SK-N-SH treated with all-trans-retinoic acid at 6 μM for 48 hours (cell line): Measurements from ENCODE around the gene GALNT13.

ENCODE experiments used
- ATAC-seq: fragments of 200-7000 bp; cut with Tn5 transposase; 3 replicates; pipeline ENCODE4 v1.9.1; 2020; ENCODE audit warnings: mild to moderate bottlenecking, moderate library complexity
- BACH2 ChIP-seq: fragments of 250-450 bp; sonication (Bioruptor Pico); IDR thresholded peaks from 2 replicates; pipeline ENCODE4 v1.9.0; 2021; ENCODE audit warnings: mild to moderate bottlenecking, borderline replicate concordance
- CSDC2 ChIP-seq: fragments of 250-450 bp; sonication (Bioruptor Pico); IDR thresholded peaks from 2 replicates; pipeline ENCODE4 v1.5.0; 2020; ENCODE audit warnings: mild to moderate bottlenecking, moderate library complexity
- ESRRG ChIP-seq: fragments of 250-450 bp; sonication (Bioruptor Pico); IDR thresholded peaks from 2 replicates; pipeline ENCODE4 v1.6.1; 2021; ENCODE audit warnings: mild to moderate bottlenecking
- GLIS3 ChIP-seq: fragments of 250-450 bp; sonication (Bioruptor Pico); IDR thresholded peaks from 2 replicates; pipeline ENCODE4 v1.5.0; 2020; ENCODE audit warnings: mild to moderate bottlenecking, moderate library complexity
- ISL1 ChIP-seq: fragments of 250-450 bp; sonication (Bioruptor Pico); IDR thresholded peaks from 2 replicates; pipeline ENCODE4 v2.1.2; 2022; ENCODE audit warnings: mild to moderate bottlenecking, moderate library complexity
- PPARA ChIP-seq: fragments of 250-450 bp; sonication (Bioruptor Pico); IDR thresholded peaks from 2 replicates; pipeline ENCODE4 v1.5.0; 2020; ENCODE audit warnings: mild to moderate bottlenecking, borderline replicate concordance
- RARB ChIP-seq: fragments of 250-450 bp; sonication (Bioruptor Pico); IDR thresholded peaks from 2 replicates; pipeline ENCODE4 v1.8.0; 2021; ENCODE audit warnings: mild to moderate bottlenecking, moderate library complexity
- SNAI2 ChIP-seq: fragments of 250-450 bp; sonication (Bioruptor Pico); IDR thresholded peaks from 2 replicates; pipeline ENCODE4 v1.5.0; 2020; ENCODE audit warnings: mild to moderate bottlenecking, moderate library complexity
- TCF4 ChIP-seq: fragments of 250-450 bp; sonication (Bioruptor Pico); IDR thresholded peaks from 2 replicates; pipeline ENCODE4 v1.8.0; 2021; ENCODE audit warnings: mild to moderate bottlenecking, moderate library complexity, borderline replicate concordance
- ZC3H10 ChIP-seq: fragments of 250-450 bp; sonication (Bioruptor Pico); IDR thresholded peaks from 2 replicates; pipeline ENCODE4 v1.5.1; 2021; ENCODE audit warnings: mild to moderate bottlenecking, moderate library complexity
- ZFP30 ChIP-seq: fragments of 450-650 bp; formaldehyde crosslinking; IDR thresholded peaks from 2 replicates; pipeline ENCODE4 v1.5.0; 2022; ENCODE audit warnings: mild to moderate bottlenecking, moderate library complexity
- ZNF565 ChIP-seq: fragments of 450-650 bp; formaldehyde crosslinking; conservative IDR thresholded peaks from 2 replicates; pipeline ENCODE4 v1.5.0; 2020; ENCODE audit warnings: low read depth, mild to moderate bottlenecking, moderate library complexity
- ZNF70 ChIP-seq: fragments of 450-650 bp; formaldehyde crosslinking; IDR thresholded peaks from 2 replicates; pipeline ENCODE4 v1.5.0; 2020; ENCODE audit warnings: mild to moderate bottlenecking, moderate library complexity
- ZNF8 ChIP-seq: fragments of 450-650 bp; formaldehyde crosslinking; IDR thresholded peaks from 2 replicates; pipeline ENCODE4 v1.5.0; 2020; ENCODE audit warnings: mild to moderate bottlenecking, moderate library complexity
- TF ChIP-seq, protein P1 (sequence below): fragments of 250-450 bp; sonication (Bioruptor Pico); IDR thresholded peaks from 2 replicates; pipeline ENCODE4 v1.8.0; 2020; ENCODE audit warnings: mild to moderate bottlenecking, moderate library complexity, borderline replicate concordance
- TF ChIP-seq, protein P2 (sequence below): fragments of 250-450 bp; sonication (Bioruptor Pico); IDR thresholded peaks from 2 replicates; pipeline ENCODE4 v1.8.0; 2021; ENCODE audit warnings: low read depth, mild to moderate bottlenecking, moderate library complexity, borderline replicate concordance
- TF ChIP-seq, protein P3 (sequence below): fragments of 250-450 bp; sonication (Bioruptor Pico); IDR thresholded peaks from 2 replicates; pipeline ENCODE4 v1.5.0; 2020; ENCODE audit warnings: mild to moderate bottlenecking, moderate library complexity
- TF ChIP-seq, protein P4 (sequence below): fragments of 250-450 bp; sonication (Bioruptor Pico); IDR thresholded peaks from 2 replicates; pipeline ENCODE4 v1.5.1; 2020; ENCODE audit warnings: low read depth, mild to moderate bottlenecking, moderate library complexity

Gene GALNT13

DNA sequence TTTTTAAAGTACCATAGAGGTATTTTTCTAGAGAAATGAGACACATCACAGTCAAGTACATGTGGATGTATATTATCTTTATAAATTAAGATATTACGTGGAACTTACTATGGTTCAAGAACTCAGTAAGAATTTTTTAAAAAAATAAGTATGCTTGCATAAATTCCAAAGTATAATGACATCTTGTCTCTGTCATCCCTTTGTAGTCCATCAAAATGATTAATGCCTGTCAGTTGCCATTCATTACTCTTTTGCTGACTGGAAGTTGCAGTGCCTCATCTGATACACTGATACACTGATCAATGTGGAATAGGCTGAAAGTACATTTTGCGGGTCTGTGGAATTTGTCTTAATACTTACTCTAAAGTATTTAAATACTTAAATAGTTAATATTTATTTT lies 177.2 kb downstream of the GALNT13 start:
- no peak for TF ChIP-seq BACH2 (CRISPR knock-in tag)

DNA sequence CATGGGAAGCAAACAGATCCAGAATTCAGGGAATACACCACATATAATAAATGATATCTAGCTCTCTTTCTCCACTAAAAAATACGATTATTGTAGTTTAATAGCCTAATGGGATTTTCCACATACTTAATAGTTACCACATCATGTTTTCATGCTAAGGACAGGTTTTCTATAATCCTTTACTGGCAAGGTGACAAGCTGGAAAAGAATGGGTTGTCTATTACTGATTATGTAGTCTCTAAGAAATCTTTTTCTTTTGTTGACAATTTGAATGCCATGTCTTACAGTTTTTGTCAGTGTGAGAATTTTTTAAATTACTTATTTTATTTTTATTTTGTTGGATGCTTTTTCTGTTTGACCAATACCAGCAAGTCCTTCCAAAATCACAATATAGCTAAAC lies 177.8 kb downstream of the GALNT13 start:
- ATAC-seq: no peak
- TF ChIP-seq, protein P1, sequence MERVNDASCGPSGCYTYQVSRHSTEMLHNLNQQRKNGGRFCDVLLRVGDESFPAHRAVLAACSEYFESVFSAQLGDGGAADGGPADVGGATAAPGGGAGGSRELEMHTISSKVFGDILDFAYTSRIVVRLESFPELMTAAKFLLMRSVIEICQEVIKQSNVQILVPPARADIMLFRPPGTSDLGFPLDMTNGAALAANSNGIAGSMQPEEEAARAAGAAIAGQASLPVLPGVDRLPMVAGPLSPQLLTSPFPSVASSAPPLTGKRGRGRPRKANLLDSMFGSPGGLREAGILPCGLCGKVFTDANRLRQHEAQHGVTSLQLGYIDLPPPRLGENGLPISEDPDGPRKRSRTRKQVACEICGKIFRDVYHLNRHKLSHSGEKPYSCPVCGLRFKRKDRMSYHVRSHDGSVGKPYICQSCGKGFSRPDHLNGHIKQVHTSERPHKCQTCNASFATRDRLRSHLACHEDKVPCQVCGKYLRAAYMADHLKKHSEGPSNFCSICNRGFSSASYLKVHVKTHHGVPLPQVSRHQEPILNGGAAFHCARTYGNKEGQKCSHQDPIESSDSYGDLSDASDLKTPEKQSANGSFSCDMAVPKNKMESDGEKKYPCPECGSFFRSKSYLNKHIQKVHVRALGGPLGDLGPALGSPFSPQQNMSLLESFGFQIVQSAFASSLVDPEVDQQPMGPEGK (CRISPR knock-in tag): no peak
- TF ChIP-seq ISL1 (CRISPR knock-in tag) (no peak), TCF4 (CRISPR knock-in tag) (no peak)
- TF ChIP-seq, protein P2, sequence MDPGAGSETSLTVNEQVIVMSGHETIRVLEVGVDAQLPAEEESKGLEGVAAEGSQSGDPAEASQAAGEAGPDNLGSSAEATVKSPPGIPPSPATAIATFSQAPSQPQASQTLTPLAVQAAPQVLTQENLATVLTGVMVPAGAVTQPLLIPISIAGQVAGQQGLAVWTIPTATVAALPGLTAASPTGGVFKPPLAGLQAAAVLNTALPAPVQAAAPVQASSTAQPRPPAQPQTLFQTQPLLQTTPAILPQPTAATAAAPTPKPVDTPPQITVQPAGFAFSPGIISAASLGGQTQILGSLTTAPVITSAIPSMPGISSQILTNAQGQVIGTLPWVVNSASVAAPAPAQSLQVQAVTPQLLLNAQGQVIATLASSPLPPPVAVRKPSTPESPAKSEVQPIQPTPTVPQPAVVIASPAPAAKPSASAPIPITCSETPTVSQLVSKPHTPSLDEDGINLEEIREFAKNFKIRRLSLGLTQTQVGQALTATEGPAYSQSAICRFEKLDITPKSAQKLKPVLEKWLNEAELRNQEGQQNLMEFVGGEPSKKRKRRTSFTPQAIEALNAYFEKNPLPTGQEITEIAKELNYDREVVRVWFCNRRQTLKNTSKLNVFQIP (CRISPR knock-in tag): no peak

More for the DNA sequence above, 177.2 kb downstream of the GALNT13 start:
- no peak for ATAC-seq

DNA sequence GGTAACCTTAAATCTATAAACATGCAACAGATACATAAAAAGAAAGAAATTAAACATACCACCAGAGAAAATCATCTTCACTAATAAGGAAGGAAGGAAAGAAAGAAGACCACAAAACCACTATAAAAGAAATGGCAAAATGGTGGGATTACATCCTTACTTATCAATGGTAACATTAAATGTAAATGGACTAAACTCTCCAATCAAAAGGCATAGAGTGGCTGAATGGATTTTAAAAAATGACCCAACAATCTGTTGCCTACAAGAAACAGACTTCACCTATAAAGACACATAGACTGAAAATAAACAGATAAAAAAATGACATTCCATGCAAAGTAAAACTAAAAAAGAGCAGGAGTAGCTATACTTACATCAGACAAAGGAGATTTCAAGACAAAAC lies 195.4 kb downstream of the GALNT13 start:
- ATAC-seq: no peak
- TF ChIP-seq RARB (no peak), GLIS3 (no peak), PPARA (CRISPR knock-in tag) (no peak), SNAI2 (CRISPR knock-in tag) (no peak), ZC3H10 (CRISPR knock-in tag) (no peak), ZNF565 (CRISPR knock-in tag) (no peak), ISL1 (CRISPR knock-in tag) (no peak), ZNF8 (no peak), CSDC2 (CRISPR knock-in tag) (no peak), ZNF70 (CRISPR knock-in tag) (no peak), ZFP30 (CRISPR knock-in tag) (no peak)
- TF ChIP-seq, protein P3, sequence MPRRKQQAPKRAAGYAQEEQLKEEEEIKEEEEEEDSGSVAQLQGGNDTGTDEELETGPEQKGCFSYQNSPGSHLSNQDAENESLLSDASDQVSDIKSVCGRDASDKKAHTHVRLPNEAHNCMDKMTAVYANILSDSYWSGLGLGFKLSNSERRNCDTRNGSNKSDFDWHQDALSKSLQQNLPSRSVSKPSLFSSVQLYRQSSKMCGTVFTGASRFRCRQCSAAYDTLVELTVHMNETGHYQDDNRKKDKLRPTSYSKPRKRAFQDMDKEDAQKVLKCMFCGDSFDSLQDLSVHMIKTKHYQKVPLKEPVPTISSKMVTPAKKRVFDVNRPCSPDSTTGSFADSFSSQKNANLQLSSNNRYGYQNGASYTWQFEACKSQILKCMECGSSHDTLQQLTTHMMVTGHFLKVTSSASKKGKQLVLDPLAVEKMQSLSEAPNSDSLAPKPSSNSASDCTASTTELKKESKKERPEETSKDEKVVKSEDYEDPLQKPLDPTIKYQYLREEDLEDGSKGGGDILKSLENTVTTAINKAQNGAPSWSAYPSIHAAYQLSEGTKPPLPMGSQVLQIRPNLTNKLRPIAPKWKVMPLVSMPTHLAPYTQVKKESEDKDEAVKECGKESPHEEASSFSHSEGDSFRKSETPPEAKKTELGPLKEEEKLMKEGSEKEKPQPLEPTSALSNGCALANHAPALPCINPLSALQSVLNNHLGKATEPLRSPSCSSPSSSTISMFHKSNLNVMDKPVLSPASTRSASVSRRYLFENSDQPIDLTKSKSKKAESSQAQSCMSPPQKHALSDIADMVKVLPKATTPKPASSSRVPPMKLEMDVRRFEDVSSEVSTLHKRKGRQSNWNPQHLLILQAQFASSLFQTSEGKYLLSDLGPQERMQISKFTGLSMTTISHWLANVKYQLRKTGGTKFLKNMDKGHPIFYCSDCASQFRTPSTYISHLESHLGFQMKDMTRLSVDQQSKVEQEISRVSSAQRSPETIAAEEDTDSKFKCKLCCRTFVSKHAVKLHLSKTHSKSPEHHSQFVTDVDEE (CRISPR knock-in tag): no peak
- TF ChIP-seq, protein P2 (CRISPR knock-in tag): no peak
- TF ChIP-seq, protein P1 (CRISPR knock-in tag): no peak
- TF ChIP-seq, protein P4, sequence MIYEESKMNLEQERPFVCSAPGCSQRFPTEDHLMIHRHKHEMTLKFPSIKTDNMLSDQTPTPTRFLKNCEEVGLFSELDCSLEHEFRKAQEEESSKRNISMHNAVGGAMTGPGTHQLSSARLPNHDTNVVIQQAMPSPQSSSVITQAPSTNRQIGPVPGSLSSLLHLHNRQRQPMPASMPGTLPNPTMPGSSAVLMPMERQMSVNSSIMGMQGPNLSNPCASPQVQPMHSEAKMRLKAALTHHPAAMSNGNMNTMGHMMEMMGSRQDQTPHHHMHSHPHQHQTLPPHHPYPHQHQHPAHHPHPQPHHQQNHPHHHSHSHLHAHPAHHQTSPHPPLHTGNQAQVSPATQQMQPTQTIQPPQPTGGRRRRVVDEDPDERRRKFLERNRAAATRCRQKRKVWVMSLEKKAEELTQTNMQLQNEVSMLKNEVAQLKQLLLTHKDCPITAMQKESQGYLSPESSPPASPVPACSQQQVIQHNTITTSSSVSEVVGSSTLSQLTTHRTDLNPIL (CRISPR knock-in tag): no peak

DNA sequence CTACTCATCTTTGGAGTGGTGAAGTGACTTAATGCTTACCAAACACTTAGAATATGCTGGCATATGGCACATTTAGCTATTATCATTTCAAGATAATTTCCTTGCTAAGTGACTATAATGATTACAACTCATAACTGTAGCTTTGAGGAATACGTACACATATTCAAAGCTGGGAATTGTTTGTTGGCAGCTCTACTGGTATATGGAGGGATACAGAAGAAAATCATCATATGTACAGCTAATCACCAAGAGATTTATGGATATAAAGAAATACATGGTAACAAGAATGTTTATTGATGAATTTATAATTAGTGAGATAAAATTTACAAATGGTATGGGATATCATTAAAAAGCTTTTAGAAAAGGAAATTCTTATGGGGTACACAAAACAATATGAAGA lies 207.2 kb downstream of the GALNT13 start:
- ATAC-seq: no peak
- TF ChIP-seq PPARA (CRISPR knock-in tag) (no peak), ESRRG (CRISPR knock-in tag) (no peak)
- TF ChIP-seq, protein P4 (CRISPR knock-in tag): no peak
